Trophoblast cell (in vitro differentiated cells and primary cell): ENCODE results near the gene UBALD2.

Experiments
- DNase-seq, 2 donors: peaks; one replicate each; pipeline ENCODE4 v3.0.0-alpha.2; 2016
- H2AFZ ChIP-seq: 2 replicates; pipeline ENCODE4 v1.6.1; 2013; ENCODE audit warnings: low read length, moderate library complexity, mild to moderate bottlenecking; ENCODE audit not compliant: insufficient read depth, poor library complexity
- H2AK5ac ChIP-seq: 2 replicates; pipeline ENCODE4 v1.6.1; 2013; ENCODE audit warnings: mild to moderate bottlenecking, low read length
- H2BK120ac ChIP-seq: 2 replicates; pipeline ENCODE4 v1.6.1; 2013; ENCODE audit warnings: low read length, mild to moderate bottlenecking, moderate library complexity; ENCODE audit not compliant: insufficient read depth, poor library complexity
- H2BK12ac ChIP-seq: 2 replicates; pipeline ENCODE4 v1.6.1; 2013; ENCODE audit warnings: mild to moderate bottlenecking, low read length, moderate library complexity
- H2BK5ac ChIP-seq: 2 replicates; pipeline ENCODE4 v1.6.1; 2013; ENCODE audit warnings: low read length, low read depth, moderate library complexity, mild to moderate bottlenecking; ENCODE audit not compliant: poor library complexity
- H3K14ac ChIP-seq: 2 replicates; pipeline ENCODE4 v1.6.1; 2013; ENCODE audit warnings: mild to moderate bottlenecking, low read length
- H3K18ac ChIP-seq: 2 replicates; pipeline ENCODE4 v1.6.1; 2013; ENCODE audit warnings: mild to moderate bottlenecking, low read length
- H3K23ac ChIP-seq: 2 replicates; pipeline ENCODE4 v1.6.1; 2013; ENCODE audit warnings: low read length
- H3K27ac ChIP-seq: 2 replicates; pipeline ENCODE4 v1.5.1; 2013; ENCODE audit warnings: low read depth, mild to moderate bottlenecking, inconsistent platforms, low read length, moderate library complexity
- H3K27me3 ChIP-seq: 2 replicates; pipeline ENCODE4 v1.6.1; 2013; ENCODE audit warnings: inconsistent platforms, mild to moderate bottlenecking, low read length, moderate library complexity; ENCODE audit not compliant: insufficient read depth
- H3K36me3 ChIP-seq, 2 experiments: 1 replicate in 1 of 2; 2 replicates in 1 of 2; pipeline ENCODE4 v1.6.1; 2013; ENCODE audit warnings: low read length in 2 of 2, mild to moderate bottlenecking in 2 of 2, moderate library complexity in 1 of 2; ENCODE audit not compliant: insufficient read depth in 2 of 2, control insufficient read depth in 1 of 2
- H3K4ac ChIP-seq: 2 replicates; pipeline ENCODE4 v1.6.1; 2013; ENCODE audit warnings: low read depth, mild to moderate bottlenecking, low read length, moderate library complexity
- H3K4me1 ChIP-seq, 2 experiments: 1 replicate in 1 of 2; 2 replicates in 1 of 2; pipeline ENCODE4 v1.6.1; 2013; ENCODE audit warnings: low read length in 2 of 2, mild to moderate bottlenecking in 2 of 2, moderate library complexity in 1 of 2; ENCODE audit not compliant: insufficient read depth in 2 of 2, control insufficient read depth in 1 of 2
- H3K4me2 ChIP-seq: 2 replicates; pipeline ENCODE4 v1.6.1; 2013; ENCODE audit warnings: inconsistent platforms, mild to moderate bottlenecking, low read length, moderate library complexity
- H3K4me3 ChIP-seq: 2 replicates; pipeline ENCODE4 v1.5.1; 2013; ENCODE audit warnings: mild to moderate bottlenecking, low read depth, low read length, inconsistent platforms
- H3K79me1 ChIP-seq: one replicate; pipeline ENCODE4 v1.6.1; 2013; ENCODE audit warnings: low read length
- H3K79me2 ChIP-seq: 2 replicates; pipeline ENCODE4 v1.6.1; 2013; ENCODE audit warnings: low read length, mild to moderate bottlenecking; ENCODE audit not compliant: control insufficient read depth, insufficient read depth, poor library complexity
- H3K9ac ChIP-seq: 2 replicates; pipeline ENCODE4 v1.6.1; 2013; ENCODE audit warnings: mild to moderate bottlenecking, low read length
- H3K9me3 ChIP-seq: 2 replicates; pipeline ENCODE4 v1.6.1; 2013; ENCODE audit warnings: low read depth, mild to moderate bottlenecking, control low read depth, inconsistent platforms, low read length; ENCODE audit not compliant: insufficient read depth
- H4K12ac ChIP-seq: 2 replicates; pipeline ENCODE4 v1.6.1; 2013; ENCODE audit warnings: low read depth, mild to moderate bottlenecking, low read length, moderate library complexity
- H4K8ac ChIP-seq: 2 replicates; pipeline ENCODE4 v1.6.1; 2013; ENCODE audit warnings: low read depth, mild to moderate bottlenecking, low read length, moderate library complexity
- H4K91ac ChIP-seq: one replicate; pipeline ENCODE4 v1.6.1; 2013; ENCODE audit warnings: low read depth, mild to moderate bottlenecking, low read length, moderate library complexity
- WGBS: extraction: QIAGEN DNeasy Blood & Tissue Kit; methylation state at CpG from one replicate; pipeline ENCODE4 v1.1.7; 2013; ENCODE audit warnings: missing lambda C conversion rate; ENCODE audit not compliant: insufficient read length, insufficient coverage; ENCODE audit errors: extremely low coverage; 5-methylcytosine and 5-hydroxymethylcytosine counted together

UBALD2 gene

GRCh38 chr17:76292567-76292966 lies 27.4 kb downstream of the UBALD2 start:
- Histone ChIP-seq H2BK120ac (no peak overlapping the region), H2BK12ac (no peak overlapping the region), H3K79me1 (no peaks in the 10 kb centered on the region), H3K27ac (no peak overlapping the region), H3K18ac (no peak overlapping the region), H4K91ac (no peak overlapping the region), H3K4ac (no peak overlapping the region), H2AK5ac (no peak overlapping the region), H4K12ac (no peak overlapping the region), H2BK5ac (no peak overlapping the region), H3K9ac (no peak overlapping the region), H3K4me1 (no peaks in the 10 kb centered on the region), H3K23ac (no peak overlapping the region), H3K9me3 (peaks cover 4% of the 10 kb centered on the region), H3K79me2 (no peaks in the 10 kb centered on the region), H3K4me3 (no peak overlapping the region), H3K36me3 (peaks cover 9 to 24% of the 10 kb centered on the region in 2 experiments), H4K8ac (no peak overlapping the region), H2AFZ (no peak overlapping the region), H3K4me2 (no peak overlapping the region), H3K14ac (no peak overlapping the region), H3K27me3 (no peaks in the 10 kb centered on the region)
- WGBS: no CpG with 5 or more reads among the region's 4 CpGs
- DNase-seq: no peak

GRCh38 chr17:76293106-76293505 lies 28.0 kb downstream of the UBALD2 start:
- H3K79me2 ChIP-seq: no peaks in the 10 kb centered on the region
- no CpG with 5 or more reads among the region's 7 CpGs for WGBS
- peaks cover 9 to 24% of the 10 kb centered on the region in 2 experiments for H3K36me3 ChIP-seq
- no peak overlapping the region for H3K18ac ChIP-seq
- no peak overlapping the region for H3K4me2 ChIP-seq
- H4K91ac ChIP-seq: no peak overlapping the region
- H2AK5ac ChIP-seq: no peak overlapping the region
- peaks cover 4% of the 10 kb centered on the region for H3K9me3 ChIP-seq
- no peak overlapping the region for H3K9ac ChIP-seq
- no peak overlapping the region for H3K4ac ChIP-seq
- no peak overlapping the region for H2BK12ac ChIP-seq
- no peak overlapping the region for H2AFZ ChIP-seq
- H3K14ac ChIP-seq: no peak overlapping the region
- DNase-seq: no peak
- no peaks in the 10 kb centered on the region for H3K4me1 ChIP-seq
- no peak overlapping the region for H3K27ac ChIP-seq
- H2BK5ac ChIP-seq: no peak overlapping the region
- H3K27me3 ChIP-seq: no peaks in the 10 kb centered on the region
- H3K79me1 ChIP-seq: no peaks in the 10 kb centered on the region
- H3K4me3 ChIP-seq: no peak overlapping the region
- no peak overlapping the region for H4K12ac ChIP-seq
- no peak overlapping the region for H4K8ac ChIP-seq
- H3K23ac ChIP-seq: no peak overlapping the region
- no peak overlapping the region for H2BK120ac ChIP-seq

GRCh38 chr17:76296186-76296585 lies 31.0 kb downstream of the UBALD2 start:
- Histone ChIP-seq H2AFZ (no peak overlapping the region), H3K4ac (no peak overlapping the region), H3K9me3 (peaks cover 4% of the 10 kb centered on the region), H3K79me1 (no peaks in the 10 kb centered on the region), H2BK120ac (no peak overlapping the region), H2BK5ac (no peak overlapping the region), H3K27me3 (no peaks in the 10 kb centered on the region), H3K18ac (no peak overlapping the region), H3K4me2 (no peak overlapping the region), H2AK5ac (no peak overlapping the region), H3K4me1 (no peaks in the 10 kb centered on the region), H3K36me3 (peaks cover 9 to 24% of the 10 kb centered on the region in 2 experiments), H2BK12ac (no peak overlapping the region), H3K14ac (no peak overlapping the region), H3K4me3 (no peak overlapping the region), H3K79me2 (no peaks in the 10 kb centered on the region), H3K23ac (no peak overlapping the region), H3K27ac (no peak overlapping the region), H3K9ac (no peak overlapping the region), H4K12ac (no peak overlapping the region), H4K8ac (no peak overlapping the region), H4K91ac (no peak overlapping the region)
- no CpG with 5 or more reads among the region's 4 CpGs for WGBS
- no peak for DNase-seq

- Histone ChIP-seq H3K36me3 (peaks cover 9 to 17% of the 10 kb centered on the region in 2 experiments), H2AK5ac (no peak overlapping the region)
- no peak for DNase-seq
Observed at GRCh38 chr17:76296889-76297288, 31.7 kb downstream of the UBALD2 start.

More at GRCh38 chr17:76296889-76297288, 31.7 kb downstream of the UBALD2 start:
- Histone ChIP-seq H2BK120ac (no peak overlapping the region), H3K14ac (no peak overlapping the region), H2AFZ (no peak overlapping the region), H4K91ac (no peak overlapping the region), H3K79me1 (no peaks in the 10 kb centered on the region), H3K4ac (no peak overlapping the region), H3K4me2 (no peak overlapping the region), H3K79me2 (no peaks in the 10 kb centered on the region), H3K4me1 (no peaks in the 10 kb centered on the region), H3K9ac (no peak overlapping the region), H3K23ac (no peak overlapping the region), H3K9me3 (peaks cover 4% of the 10 kb centered on the region), H2BK12ac (no peak overlapping the region), H4K8ac (no peak overlapping the region), H3K27me3 (no peaks in the 10 kb centered on the region), H2BK5ac (no peak overlapping the region), H4K12ac (no peak overlapping the region), H3K18ac (no peak overlapping the region), H3K4me3 (no peak overlapping the region), H3K27ac (no peak overlapping the region)
- WGBS: no CpG with 5 or more reads among the region's 5 CpGs
